Natural killer cell (primary cell): ENCODE data around the gene NALF2. TPM values are rescaled to one million over a fixed set of nuclear protein-coding genes. Genes with fewer than 3 reads are reported as not detected.

Experiments used
- ATAC-seq, 3 donors: fragments of 150-1000 bp in 2 of 3; fragments of 200-7000 bp in 1 of 3; cut with Tn5 transposase; 1 replicate in 1 of 3; 2 replicates in 2 of 3; pipeline ENCODE4 v1.10.0; 2021; ENCODE audit warnings: mild to moderate bottlenecking in 2 of 3, moderate library complexity in 2 of 3
- DNase-seq, 2 donors: peaks; one replicate each; pipeline versions ENCODE4 v3.0.0 to v3.0.0-alpha.2; 2013 to 2021; ENCODE audit warnings: mixed read lengths in 1 of 2
- H3K27ac ChIP-seq: one replicate; pipeline ENCODE4 v1.5.1; 2013; ENCODE audit warnings: mild to moderate bottlenecking, low read length
- H3K27me3 ChIP-seq: one replicate; pipeline ENCODE4 v1.6.1; 2013; ENCODE audit warnings: low read length; ENCODE audit not compliant: control insufficient read depth, insufficient read depth
- H3K36me3 ChIP-seq: one replicate; pipeline ENCODE4 v1.6.1; 2013; ENCODE audit warnings: low read length; ENCODE audit not compliant: control insufficient read depth, insufficient read depth
- H3K4me1 ChIP-seq: one replicate; pipeline ENCODE4 v1.6.1; 2013; ENCODE audit warnings: low read length; ENCODE audit not compliant: control insufficient read depth, insufficient read depth
- H3K4me3 ChIP-seq: one replicate; pipeline ENCODE4 v1.5.1; 2013; ENCODE audit warnings: low read length
- H3K9me3 ChIP-seq: one replicate; pipeline ENCODE4 v1.6.1; 2013; ENCODE audit warnings: low read length; ENCODE audit not compliant: control insufficient read depth, insufficient read depth
- H3K27ac Mint-ChIP-seq, 2 donors: one replicate each; pipeline ENCODE4 v1.8.0; 2022; ENCODE audit warnings: mild to moderate bottlenecking in 2 of 2, mixed read lengths in 2 of 2, moderate library complexity in 1 of 2
- H3K27me3 Mint-ChIP-seq, 2 donors: one replicate each; pipeline ENCODE4 v1.8.0; 2022; ENCODE audit warnings: low read depth in 2 of 2, mixed read lengths in 2 of 2
- H3K36me3 Mint-ChIP-seq: one replicate; pipeline ENCODE4 v1.8.0; 2022; ENCODE audit warnings: mixed read lengths
- H3K4me1 Mint-ChIP-seq, 2 donors: one replicate each; pipeline ENCODE4 v1.8.0; 2022; ENCODE audit warnings: mixed read lengths in 2 of 2
- H3K4me3 Mint-ChIP-seq: one replicate; pipeline ENCODE4 v1.8.0; 2022; ENCODE audit warnings: mild to moderate bottlenecking, moderate library complexity, mixed read lengths
- H3K9me3 Mint-ChIP-seq, 2 donors: one replicate each; pipeline ENCODE4 v1.8.0; 2022; ENCODE audit warnings: mixed read lengths in 2 of 2
- WGBS: methylation state at CpG from one replicate; pipeline ENCODE4 v1.1.7; 2013; ENCODE audit warnings: missing lambda C conversion rate; ENCODE audit not compliant: insufficient coverage; 5-methylcytosine and 5-hydroxymethylcytosine counted together
- intact Hi-C: fragments of 100-400 bp; cut with micrococcal nuclease; formaldehyde crosslinking; loops from one replicate; pipeline ENCODE4 v1.14.2; 2022
- total RNA-seq, 4 donors: library from RNA; stranded (reverse); fragments of 120-200 nt in 1 of 4; gene quantifications; one replicate each; pipeline versions ENCODE4 v1.2.3 to v1.2.4, GENCODE V29; 2013 to 2022
- TF ChIP-seq, protein P1 (sequence below): fragments of 200-600 bp; IDR thresholded peaks from one replicate; pipeline ENCODE4 v1.8.0; 2022; ENCODE audit warnings: antibody characterized with exemption

NALF2 gene
- total RNA-seq, 3 donors from 2014 or later (not counting 1 experiment from before 2014, with no cell fraction given): not detected

DNA sequence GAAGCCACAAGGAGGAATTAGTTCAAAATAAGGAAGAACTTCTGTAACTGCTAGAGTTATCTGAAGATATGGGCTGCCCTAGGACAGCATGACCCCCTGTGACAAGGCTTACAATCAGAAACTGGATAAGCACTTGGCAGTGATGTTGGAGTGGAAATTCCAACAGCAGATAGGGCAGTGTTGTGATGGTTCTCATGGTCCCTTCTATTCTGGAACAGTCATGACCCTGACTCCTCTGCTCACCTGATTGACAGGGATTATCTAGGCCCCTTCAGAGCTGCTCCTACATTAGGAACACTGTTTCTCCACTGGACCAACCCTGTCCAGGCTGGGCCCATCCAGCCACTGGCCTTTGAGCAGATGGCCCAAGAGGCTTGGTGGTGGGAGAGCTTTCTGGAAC is 17.9 kb downstream of the NALF2 start:
- ATAC-seq (no peak), DNase-seq (no peak)
- Mint-ChIP-seq H3K27ac (no peak overlapping the region), H3K36me3 (no peaks in the 10 kb centered on the region), H3K4me1 (no peaks in the 10 kb centered on the region), H3K9me3 (no peaks in the 10 kb centered on the region), H3K27me3 (peaks cover 7 to 27% of the 10 kb centered on the region in 2 donors), H3K4me3 (no peak overlapping the region)
- TF ChIP-seq, protein P1, sequence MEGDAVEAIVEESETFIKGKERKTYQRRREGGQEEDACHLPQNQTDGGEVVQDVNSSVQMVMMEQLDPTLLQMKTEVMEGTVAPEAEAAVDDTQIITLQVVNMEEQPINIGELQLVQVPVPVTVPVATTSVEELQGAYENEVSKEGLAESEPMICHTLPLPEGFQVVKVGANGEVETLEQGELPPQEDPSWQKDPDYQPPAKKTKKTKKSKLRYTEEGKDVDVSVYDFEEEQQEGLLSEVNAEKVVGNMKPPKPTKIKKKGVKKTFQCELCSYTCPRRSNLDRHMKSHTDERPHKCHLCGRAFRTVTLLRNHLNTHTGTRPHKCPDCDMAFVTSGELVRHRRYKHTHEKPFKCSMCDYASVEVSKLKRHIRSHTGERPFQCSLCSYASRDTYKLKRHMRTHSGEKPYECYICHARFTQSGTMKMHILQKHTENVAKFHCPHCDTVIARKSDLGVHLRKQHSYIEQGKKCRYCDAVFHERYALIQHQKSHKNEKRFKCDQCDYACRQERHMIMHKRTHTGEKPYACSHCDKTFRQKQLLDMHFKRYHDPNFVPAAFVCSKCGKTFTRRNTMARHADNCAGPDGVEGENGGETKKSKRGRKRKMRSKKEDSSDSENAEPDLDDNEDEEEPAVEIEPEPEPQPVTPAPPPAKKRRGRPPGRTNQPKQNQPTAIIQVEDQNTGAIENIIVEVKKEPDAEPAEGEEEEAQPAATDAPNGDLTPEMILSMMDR: no peak
- no peaks in the 10 kb centered on the region for H3K4me1 ChIP-seq
- no peak overlapping the region for H3K27ac ChIP-seq
- H3K9me3 ChIP-seq: no peaks in the 10 kb centered on the region
- intact Hi-C loops: no loop called here
- H3K4me3 ChIP-seq: no peak overlapping the region
- no peaks in the 10 kb centered on the region for H3K36me3 ChIP-seq
- no peaks in the 10 kb centered on the region for H3K27me3 ChIP-seq

DNA sequence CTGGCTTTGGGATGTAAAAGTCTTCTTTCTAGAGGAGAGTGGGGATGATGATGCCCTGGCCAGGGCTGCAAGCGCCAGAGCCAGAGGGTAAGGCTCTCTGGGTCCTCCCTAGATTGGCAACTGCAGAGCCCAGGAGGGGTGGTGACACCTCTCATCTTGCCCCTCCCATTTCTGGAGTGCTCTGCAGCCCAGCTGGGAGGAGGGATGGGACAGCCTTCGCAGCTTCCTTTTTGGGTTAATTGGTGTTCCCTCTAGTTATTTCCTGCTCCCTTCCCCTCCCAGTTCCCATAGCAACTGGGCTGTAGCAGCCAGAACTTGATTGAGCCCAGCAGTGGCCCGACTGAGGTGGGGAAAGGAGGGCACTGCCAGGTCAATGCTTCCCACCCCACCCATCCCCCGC is 19.2 kb downstream of the NALF2 start:
- TF ChIP-seq, protein P1: no peak
- H3K4me1 ChIP-seq: no peaks in the 10 kb centered on the region
- Mint-ChIP-seq H3K9me3 (no peaks in the 10 kb centered on the region), H3K36me3 (no peaks in the 10 kb centered on the region), H3K4me1 (no peaks in the 10 kb centered on the region), H3K27me3 (peaks cover 7 to 27% of the 10 kb centered on the region in 2 donors), H3K27ac (no peak overlapping the region), H3K4me3 (no peak overlapping the region)
- H3K27ac ChIP-seq: no peak overlapping the region
- H3K27me3 ChIP-seq: no peaks in the 10 kb centered on the region
- H3K36me3 ChIP-seq: no peaks in the 10 kb centered on the region
- no peak for ATAC-seq
- intact Hi-C loops: no loop called here
- DNase-seq: no peak
- whole genome bisulfite sequencing: 43% methylated on average over 2 of the region's 4 CpGs
- H3K4me3 ChIP-seq: no peak overlapping the region
- no peaks in the 10 kb centered on the region for H3K9me3 ChIP-seq

DNA sequence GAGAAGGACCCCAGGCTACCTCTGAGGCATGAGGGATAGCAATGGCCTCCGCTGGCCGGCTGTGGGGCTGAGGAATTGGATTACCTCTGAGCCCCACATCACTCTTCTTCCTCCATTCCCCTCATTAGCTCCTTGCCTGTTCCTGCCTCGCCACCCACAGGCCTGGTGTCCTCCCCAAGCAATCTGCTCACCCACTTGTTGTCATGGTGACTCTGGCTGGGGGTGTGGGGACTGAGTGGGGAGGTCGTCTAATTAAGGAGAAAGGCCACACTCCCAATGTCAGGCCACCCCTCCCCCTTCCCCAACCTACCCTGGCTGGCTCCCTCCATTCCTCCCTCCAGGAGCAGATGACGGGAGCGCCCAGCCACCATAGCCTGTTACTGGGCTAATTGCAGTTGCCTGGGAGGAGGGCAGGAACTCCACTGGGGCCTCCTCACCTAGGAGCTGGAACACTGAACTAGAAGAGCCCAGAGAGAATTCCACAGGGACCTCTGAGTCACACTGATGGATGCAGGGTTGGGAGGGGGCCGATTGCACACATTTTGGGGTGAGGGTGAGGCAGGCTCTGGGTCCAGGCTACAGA is 20.7 kb downstream of the NALF2 start:
- Histone ChIP-seq H3K4me3 (no peak overlapping the region), H3K4me1 (no peaks in the 10 kb centered on the region), H3K27ac (no peak overlapping the region), H3K36me3 (no peaks in the 10 kb centered on the region), H3K9me3 (no peaks in the 10 kb centered on the region), H3K27me3 (no peaks in the 10 kb centered on the region)
- Mint-ChIP-seq H3K27me3 (peaks cover 5 to 26% of the 10 kb centered on the region in 2 donors), H3K4me3 (no peak overlapping the region), H3K4me1 (no peaks in the 10 kb centered on the region), H3K27ac (no peak overlapping the region), H3K9me3 (no peaks in the 10 kb centered on the region), H3K36me3 (no peaks in the 10 kb centered on the region)
- intact Hi-C loops: no loop called here
- no peak for DNase-seq
- 88% methylated on average over 4 of the region's 7 CpGs for WGBS
- TF ChIP-seq, protein P1: no peak
- no peak for ATAC-seq

DNA sequence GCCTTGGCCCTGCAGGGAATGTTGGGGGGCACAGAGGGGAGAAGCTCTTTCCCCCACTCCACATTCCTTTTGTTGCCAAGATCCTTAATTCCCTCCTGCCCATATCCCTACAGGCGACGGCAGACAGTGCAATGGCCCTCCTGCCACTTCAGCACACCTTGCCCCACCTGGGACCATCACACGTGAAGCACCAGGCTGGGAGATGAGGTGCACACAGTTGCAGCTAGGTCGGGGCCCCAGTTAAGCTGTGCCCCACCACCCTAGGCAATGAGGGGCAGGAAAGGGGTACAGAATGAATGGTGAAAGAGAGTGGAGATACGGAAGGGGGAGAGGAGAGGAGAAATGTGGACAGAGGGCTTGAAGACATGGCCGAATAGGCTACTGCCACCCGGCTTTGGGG is 26.2 kb downstream of the NALF2 start:
- Histone ChIP-seq H3K9me3 (no peaks in the 10 kb centered on the region), H3K27me3 (no peaks in the 10 kb centered on the region), H3K27ac (no peak overlapping the region), H3K36me3 (no peaks in the 10 kb centered on the region), H3K4me1 (no peaks in the 10 kb centered on the region), H3K4me3 (no peak overlapping the region)
- Mint-ChIP-seq H3K27me3 (peaks cover 0 to 10% of the 10 kb centered on the region in 2 donors), H3K4me3 (no peak overlapping the region), H3K27ac (no peak overlapping the region), H3K4me1 (no peaks in the 10 kb centered on the region), H3K9me3 (no peaks in the 10 kb centered on the region), H3K36me3 (no peaks in the 10 kb centered on the region)
- DNase-seq: no peak
- intact Hi-C loops: no loop called here
- TF ChIP-seq, protein P1: no peak
- 83% methylated on average over 7 of the region's 7 CpGs for WGBS
- no peak for ATAC-seq
